Neuron (in vitro differentiated cells): ENCODE measurements around the gene STX5.
A peak's percentile ranks its signal among the peaks of the same experiment; 100 is the strongest.
"Not testable (repeated sequence)": the region's sequence is repeated elsewhere in the genome, so short reads cannot be mapped to it uniquely, and the experiment has no call there.

Experiments
- H2AFZ ChIP-seq: one replicate; pipeline ENCODE4 v1.6.1; 2013; ENCODE audit warnings: low read depth, mild to moderate bottlenecking, inconsistent platforms, low read length, moderate library complexity
- H3K27me3 ChIP-seq: one replicate; pipeline ENCODE4 v1.6.1; 2013; ENCODE audit warnings: low read length; ENCODE audit not compliant: insufficient read depth
- H3K36me3 ChIP-seq: one replicate; pipeline ENCODE4 v1.6.1; 2013; ENCODE audit warnings: low read length; ENCODE audit not compliant: insufficient read depth
- H3K4me1 ChIP-seq: one replicate; pipeline ENCODE4 v1.6.1; 2013; ENCODE audit warnings: low read length; ENCODE audit not compliant: insufficient read depth
- H3K4me3 ChIP-seq: 2 replicates; pipeline ENCODE4 v1.5.1; 2013; ENCODE audit warnings: mild to moderate bottlenecking, low read length, moderate library complexity
- H3K9me3 ChIP-seq: one replicate; pipeline ENCODE4 v1.6.1; 2013; ENCODE audit warnings: low read length

Gene STX5

GRCh38 chr11:62830904-62831519 is 839 bp downstream of the STX5 start:
- H3K9me3 ChIP-seq, result no peaks in the 10 kb centered on the region
- H2AFZ ChIP-seq, result peak overlapping the region; percentile 84
- peaks cover 36% of the 10 kb centered on the region for H3K36me3 ChIP-seq
- H3K4me3 ChIP-seq, result peak overlapping the region; percentile 81
- peaks cover 18% of the 10 kb centered on the region for H3K4me1 ChIP-seq
- H3K27me3 ChIP-seq, result no peaks in the 10 kb centered on the region

GRCh38 chr11:62828130-62828529 is 3.7 kb downstream of the STX5 start:
- not testable (repeated sequence) for H2AFZ ChIP-seq, H3K4me3 ChIP-seq, H3K9me3 ChIP-seq, H3K27me3 ChIP-seq
- Histone ChIP-seq H3K36me3 (peaks cover 36% of the 10 kb centered on the region), H3K4me1 (peaks cover 14% of the 10 kb centered on the region)

- Histone ChIP-seq H3K9me3 (no peaks in the 10 kb centered on the region), H3K27me3 (no peaks in the 10 kb centered on the region), H3K36me3 (peaks cover 59% of the 10 kb centered on the region), H3K4me3 (no peak overlapping the region), H3K4me1 (no peaks in the 10 kb centered on the region), H2AFZ (no peak overlapping the region)
These were observed 8.2 kb downstream of the STX5 start for GRCh38 chr11:62823677-62824076.

- H3K27me3 ChIP-seq, result no peaks in the 10 kb centered on the region
- H3K4me3 ChIP-seq, result no peak overlapping the region
- H3K4me1 ChIP-seq, result no peaks in the 10 kb centered on the region
- H3K9me3 ChIP-seq, result no peaks in the 10 kb centered on the region
- peaks cover 37% of the 10 kb centered on the region for H3K36me3 ChIP-seq
- H2AFZ ChIP-seq, result no peak overlapping the region
These were observed 14.7 kb downstream of the STX5 start for GRCh38 chr11:62817129-62817528.

- H3K36me3 ChIP-seq, result peaks cover 37% of the 10 kb centered on the region
- no peaks in the 10 kb centered on the region for H3K27me3 ChIP-seq
- H3K9me3 ChIP-seq, result no peaks in the 10 kb centered on the region
- no peak overlapping the region for H3K4me3 ChIP-seq
- H3K4me1 ChIP-seq, result no peaks in the 10 kb centered on the region
- no peak overlapping the region for H2AFZ ChIP-seq
These were observed 15.3 kb downstream of the STX5 start for GRCh38 chr11:62816557-62816956.

GRCh38 chr11:62811659-62812058 is 20.2 kb downstream of the STX5 start:
- Histone ChIP-seq H2AFZ (no peak overlapping the region), H3K27me3 (no peaks in the 10 kb centered on the region), H3K36me3 (peaks cover 18% of the 10 kb centered on the region), H3K4me3 (no peak overlapping the region), H3K4me1 (peaks cover under 1% of the 10 kb centered on the region), H3K9me3 (no peaks in the 10 kb centered on the region)

- no peaks in the 10 kb centered on the region for H3K27me3 ChIP-seq
- H3K4me3 ChIP-seq, result no peak overlapping the region
- H3K36me3 ChIP-seq, result peaks cover 15% of the 10 kb centered on the region
- H3K9me3 ChIP-seq, result no peaks in the 10 kb centered on the region
- no peak overlapping the region for H2AFZ ChIP-seq
- H3K4me1 ChIP-seq, result peaks cover 9% of the 10 kb centered on the region
These were observed 21.1 kb downstream of the STX5 start for GRCh38 chr11:62810748-62811147.

GRCh38 chr11:62806611-62807121 is 25.2 kb downstream of the STX5 start:
- Histone ChIP-seq H2AFZ (no peak overlapping the region), H3K4me1 (peaks cover 21% of the 10 kb centered on the region), H3K36me3 (peaks cover 21% of the 10 kb centered on the region), H3K27me3 (no peaks in the 10 kb centered on the region), H3K9me3 (no peaks in the 10 kb centered on the region), H3K4me3 (peak overlapping the region; percentile 7)

GRCh38 chr11:62805961-62806441 is 25.9 kb downstream of the STX5 start:
- Histone ChIP-seq H3K36me3 (peaks cover 28% of the 10 kb centered on the region), H3K4me3 (peak overlapping the region; percentile 92), H3K4me1 (peaks cover 21% of the 10 kb centered on the region), H2AFZ (no peak overlapping the region), H3K27me3 (no peaks in the 10 kb centered on the region), H3K9me3 (no peaks in the 10 kb centered on the region)

- Histone ChIP-seq H3K4me1 (peaks cover 21% of the 10 kb centered on the region), H2AFZ (no peak within 1 kb of the TSS), H3K4me3 (peak within 1 kb of the TSS; percentile 92), H3K36me3 (peaks cover 32% of the 10 kb centered on the region), H3K9me3 (no peaks in the 10 kb centered on the region), H3K27me3 (no peaks in the 10 kb centered on the region)
These were observed 26.6 kb downstream of the STX5 start, which contains the start of gene NXF1 for GRCh38 chr11:62805076-62805892. Gene NXF1 (minus strand): TSS chr11:62805440. CDS start chr11:62805356, 84 bp downstream.

- H2AFZ ChIP-seq, result no peak overlapping the region
- peaks cover 21% of the 10 kb centered on the region for H3K4me1 ChIP-seq
- H3K27me3 ChIP-seq, result no peaks in the 10 kb centered on the region
- peaks cover 40% of the 10 kb centered on the region for H3K36me3 ChIP-seq
- peak overlapping the region; percentile 92 for H3K4me3 ChIP-seq
- no peaks in the 10 kb centered on the region for H3K9me3 ChIP-seq
These were observed 27.4 kb downstream of the STX5 start for GRCh38 chr11:62804310-62805075.

- Histone ChIP-seq H3K4me1 (peaks cover 14% of the 10 kb centered on the region), H3K9me3 (no peaks in the 10 kb centered on the region), H3K27me3 (no peaks in the 10 kb centered on the region), H3K4me3 (no peak overlapping the region), H2AFZ (no peak overlapping the region), H3K36me3 (peaks cover 67% of the 10 kb centered on the region)
These were observed 30.8 kb downstream of the STX5 start for GRCh38 chr11:62801071-62801470.

- no peaks in the 10 kb centered on the region for H3K9me3 ChIP-seq
- no peak overlapping the region for H3K4me3 ChIP-seq
- peaks cover 10% of the 10 kb centered on the region for H3K4me1 ChIP-seq
- peaks cover 83% of the 10 kb centered on the region for H3K36me3 ChIP-seq
- no peaks in the 10 kb centered on the region for H3K27me3 ChIP-seq
- no peak overlapping the region for H2AFZ ChIP-seq
These were observed 32.4 kb downstream of the STX5 start for GRCh38 chr11:62799486-62799885.
